HG03558 (cell line): ENCODE data around the gene ZNF592.

Experiments
- ATAC-seq: cut with Tn5 transposase; IDR thresholded peaks from one replicate; pipeline ENCODE4 v1.9.1; 2021; ENCODE audit warnings: moderate number of reproducible peaks; ENCODE audit not compliant: unreplicated experiment; ENCODE audit errors: extremely low read depth

The ZNF592 gene

GRCh38 chr15:84824260-84825007 lies 76.0 kb downstream of the ZNF592 start:
- no peak for ATAC-seq

- ATAC-seq = no peak
Observed at GRCh38 chr15:84826369-84826823, 78.0 kb downstream of the ZNF592 start.

DNA sequence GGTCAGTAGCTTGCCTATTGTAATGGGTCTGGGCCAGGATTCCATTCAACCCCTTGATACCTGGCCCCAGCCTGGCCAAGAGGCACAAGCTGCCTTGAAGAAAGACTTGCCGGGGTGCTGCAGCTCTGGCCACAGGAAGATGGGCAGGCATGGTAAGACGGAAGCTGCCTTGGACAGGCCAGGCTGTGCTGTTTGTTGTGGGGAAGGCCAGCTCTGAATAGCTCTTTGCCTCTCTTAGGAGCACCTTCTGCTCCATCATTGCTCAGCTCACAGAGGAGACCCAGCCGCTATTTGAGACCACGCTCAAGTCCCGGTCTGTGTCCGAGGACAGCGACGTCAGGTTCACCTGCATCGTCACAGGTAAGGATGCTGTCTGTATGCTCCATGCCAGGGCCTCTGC lies 78.9 kb downstream of the ZNF592 start:
- ATAC-seq = no peak

DNA sequence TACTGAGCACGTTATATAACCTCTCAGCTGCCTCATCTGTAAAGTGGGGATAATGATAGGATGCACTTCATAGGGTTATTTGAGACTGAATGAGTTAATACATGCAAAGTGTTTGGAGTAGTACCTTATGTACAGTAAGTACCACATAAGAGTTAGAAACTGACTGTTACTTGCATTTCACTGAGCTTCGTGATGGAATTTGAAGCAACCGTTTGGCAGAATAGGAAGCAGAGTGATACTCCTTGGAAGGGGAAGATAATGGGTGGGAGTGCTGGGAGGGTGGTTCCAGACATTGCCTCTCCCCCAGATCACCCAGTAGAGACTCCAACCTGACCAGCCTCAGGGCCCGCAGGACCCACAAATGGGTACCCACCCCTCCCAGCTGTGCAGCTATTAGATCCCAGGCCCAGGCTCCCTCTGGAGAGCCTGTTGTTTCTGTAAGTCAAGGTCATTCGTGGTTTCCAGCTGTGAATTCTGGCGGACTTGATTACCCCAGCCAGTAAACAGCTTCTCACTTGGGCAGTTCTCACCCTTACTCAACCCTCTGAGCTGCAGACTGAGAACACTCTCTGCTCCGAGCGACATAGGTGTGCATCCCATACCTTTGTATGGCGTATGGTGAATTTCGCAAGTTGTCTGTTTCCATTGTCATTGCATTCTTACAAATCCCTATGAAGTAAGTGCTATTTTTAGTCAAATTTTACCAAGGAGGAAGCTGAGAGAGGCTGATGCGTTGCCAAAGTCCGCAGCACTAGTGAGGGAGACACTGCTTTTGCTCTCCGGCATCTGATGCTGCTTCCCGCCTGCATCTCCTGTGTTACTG lies 79.9 kb downstream of the ZNF592 start:
- no peak for ATAC-seq

DNA sequence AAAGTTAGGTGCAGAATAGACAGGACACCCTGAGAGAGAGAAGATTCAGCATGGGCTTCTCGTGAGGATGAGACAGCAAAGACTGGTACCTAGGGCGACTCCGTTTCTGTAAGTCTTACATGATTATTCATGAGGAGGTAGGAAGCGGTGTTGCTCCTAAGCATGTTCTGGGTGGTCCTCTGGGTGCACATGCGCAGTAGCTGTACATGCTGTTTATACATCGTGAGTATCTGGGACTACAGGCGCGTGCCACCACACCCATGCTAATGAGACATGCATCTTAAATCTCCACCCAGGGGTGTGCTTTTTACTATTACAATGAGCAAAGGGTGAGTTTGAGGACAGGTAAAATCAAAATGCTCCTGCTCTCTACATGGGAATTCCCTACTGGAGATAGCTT lies 81.0 kb downstream of the ZNF592 start:
- no peak for ATAC-seq

DNA sequence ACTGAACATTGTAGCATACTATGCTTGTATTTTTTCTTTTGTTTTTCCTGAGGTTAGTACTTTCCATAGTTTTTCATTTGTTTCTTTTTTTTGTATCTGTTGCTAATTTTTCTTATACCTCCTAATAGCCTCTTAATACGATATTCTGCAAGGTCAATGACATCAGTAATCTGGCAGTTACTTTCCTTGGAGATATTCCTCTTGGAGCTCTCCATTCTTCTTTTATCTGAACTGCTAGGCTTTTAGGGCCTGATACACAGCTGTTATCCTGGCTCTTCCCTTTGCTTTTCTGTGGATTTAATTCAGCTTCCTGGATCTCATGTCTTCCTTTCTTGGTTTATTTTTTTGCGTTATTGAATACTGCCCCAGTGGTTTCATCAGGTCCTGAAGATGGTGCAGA lies 81.6 kb downstream of the ZNF592 start:
- no peak for ATAC-seq

DNA sequence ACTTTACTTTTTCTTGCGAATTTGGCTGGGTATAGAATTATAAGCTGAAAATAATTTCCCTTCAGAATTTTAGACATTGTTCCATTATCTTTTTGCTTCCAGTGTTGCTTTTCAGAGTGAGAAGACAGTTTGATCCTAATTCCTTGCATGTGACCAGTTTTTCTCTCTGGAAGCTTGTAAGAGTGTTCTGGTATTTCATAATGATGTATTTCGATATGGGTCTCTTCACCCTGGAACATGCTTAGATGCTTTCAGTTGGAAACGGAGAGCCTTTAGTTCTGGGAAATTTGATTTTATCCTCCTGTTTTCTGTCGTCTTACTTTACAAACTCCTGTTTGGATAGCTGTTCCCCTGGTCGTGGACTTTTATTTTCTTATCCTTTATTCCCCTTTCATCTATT lies 82.6 kb downstream of the ZNF592 start:
- no peak for ATAC-seq

DNA sequence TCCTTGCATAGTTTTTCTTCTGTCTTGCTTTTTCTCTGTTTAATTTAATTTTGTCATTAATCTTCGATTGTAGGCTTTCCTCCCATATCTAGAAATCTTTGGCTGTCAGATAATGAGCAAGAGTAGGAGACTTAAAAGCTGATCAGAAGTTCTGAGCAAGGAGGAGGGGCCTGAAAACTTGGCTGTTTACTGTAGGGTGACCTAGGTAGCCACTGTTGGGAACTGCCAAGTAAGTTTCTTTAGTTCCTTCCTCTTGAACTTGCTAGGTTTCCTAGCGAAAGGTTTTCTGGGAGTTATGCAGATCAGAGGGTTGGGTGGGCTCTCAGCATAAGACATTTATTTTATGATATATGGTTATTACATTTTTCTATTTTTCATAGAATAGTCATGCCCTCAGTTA lies 83.2 kb downstream of the ZNF592 start:
- ATAC-seq = no peak

DNA sequence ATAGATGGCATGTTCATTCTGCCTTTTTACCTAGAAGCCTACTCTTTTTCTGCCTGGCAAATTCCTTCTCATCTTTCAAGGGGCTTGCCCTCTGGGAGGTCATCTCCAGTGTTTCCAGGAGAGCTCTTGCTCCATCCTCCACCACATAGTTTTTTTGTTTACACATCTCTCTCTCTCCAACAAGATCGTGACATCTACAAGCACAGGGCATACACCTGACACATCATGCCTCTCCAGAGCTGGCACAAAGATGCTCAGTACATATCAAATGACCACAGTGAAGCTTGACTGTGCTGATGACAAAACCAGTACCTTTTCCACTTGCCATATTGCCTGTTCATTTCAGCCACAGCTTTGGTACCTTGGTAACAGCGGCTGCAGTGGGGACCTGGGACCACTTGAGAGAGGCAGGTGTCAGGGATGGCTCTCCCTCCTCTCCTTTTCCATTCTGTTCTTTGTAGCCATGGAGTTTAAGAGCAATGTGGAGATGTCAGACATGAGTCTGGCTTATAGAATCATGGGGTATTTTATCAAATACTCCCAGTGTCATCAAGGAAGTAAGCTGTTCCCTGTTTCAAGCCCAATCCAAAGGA lies 84.2 kb downstream of the ZNF592 start:
- ATAC-seq = no peak

DNA sequence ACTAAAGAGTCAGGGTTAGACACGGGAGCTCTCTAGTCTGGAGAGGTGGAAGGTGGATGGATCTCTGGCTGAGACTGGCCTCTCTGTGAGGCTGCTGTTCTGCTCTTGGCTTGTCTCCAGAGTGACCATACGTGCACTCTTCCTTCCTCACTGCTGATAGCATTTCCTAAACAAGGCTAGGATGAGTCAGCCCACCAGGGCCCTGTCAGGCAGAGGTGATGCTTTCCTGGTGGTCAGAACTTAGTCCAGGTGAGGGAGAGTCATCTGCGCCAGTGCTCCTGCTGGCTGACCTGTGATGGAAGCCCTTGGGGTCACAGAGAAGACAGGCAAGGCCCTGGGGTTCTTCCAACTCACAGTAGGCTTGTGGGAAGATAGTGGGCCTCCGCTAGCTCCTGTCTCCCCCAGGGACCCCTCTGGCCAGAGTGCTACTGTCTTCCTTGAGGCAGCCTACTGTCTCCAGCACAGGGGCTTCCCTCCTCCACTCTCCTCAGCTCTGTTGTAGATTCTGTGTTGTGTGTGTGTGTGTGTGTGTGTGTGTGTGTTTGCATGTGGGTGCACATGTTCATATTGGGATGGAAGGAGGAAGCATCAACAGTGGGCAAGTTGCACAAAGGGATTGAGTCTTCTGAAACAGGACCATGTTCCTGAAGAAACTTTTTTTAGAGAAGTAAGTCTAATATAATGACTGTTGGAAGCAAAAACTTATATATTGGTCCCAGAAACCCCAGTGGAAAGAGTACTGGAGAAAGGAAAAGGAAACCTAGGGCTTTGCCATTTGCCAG lies 85.2 kb downstream of the ZNF592 start:
- no peak for ATAC-seq

DNA sequence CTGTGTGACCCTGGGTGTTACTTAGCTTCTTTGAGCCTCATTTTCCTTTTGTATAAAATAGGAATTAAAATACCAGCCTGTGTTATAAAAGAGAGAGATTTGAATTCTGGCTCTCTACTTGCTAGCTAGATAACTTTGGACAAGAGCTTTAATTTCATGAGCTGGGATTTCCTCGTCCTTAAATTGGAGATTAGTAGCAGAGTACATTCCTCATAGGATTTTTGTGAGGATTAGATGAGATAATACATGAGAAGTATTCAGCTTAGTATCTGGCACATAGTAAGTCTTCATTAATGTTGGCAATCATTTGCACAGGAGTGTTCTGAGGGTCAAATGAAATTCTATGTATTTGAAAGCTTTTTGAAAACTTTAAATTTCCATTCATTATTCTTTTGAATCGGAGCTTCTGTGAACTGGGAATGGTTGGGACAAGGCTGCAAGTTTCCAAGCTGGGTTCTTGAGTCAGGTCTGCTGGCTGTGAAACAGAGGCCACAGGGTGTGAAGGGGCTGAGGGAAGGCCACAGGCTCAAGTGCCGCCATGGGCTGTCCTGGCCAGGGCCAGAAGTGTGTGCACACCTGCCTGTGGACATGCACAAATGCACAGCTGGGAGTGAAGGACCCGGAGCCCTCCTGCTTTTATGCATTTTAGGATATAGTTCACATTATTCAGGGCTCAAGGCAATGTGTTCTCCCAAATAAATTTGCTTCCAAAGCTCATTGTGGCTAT lies 86.0 kb downstream of the ZNF592 start:
- no peak for ATAC-seq

DNA sequence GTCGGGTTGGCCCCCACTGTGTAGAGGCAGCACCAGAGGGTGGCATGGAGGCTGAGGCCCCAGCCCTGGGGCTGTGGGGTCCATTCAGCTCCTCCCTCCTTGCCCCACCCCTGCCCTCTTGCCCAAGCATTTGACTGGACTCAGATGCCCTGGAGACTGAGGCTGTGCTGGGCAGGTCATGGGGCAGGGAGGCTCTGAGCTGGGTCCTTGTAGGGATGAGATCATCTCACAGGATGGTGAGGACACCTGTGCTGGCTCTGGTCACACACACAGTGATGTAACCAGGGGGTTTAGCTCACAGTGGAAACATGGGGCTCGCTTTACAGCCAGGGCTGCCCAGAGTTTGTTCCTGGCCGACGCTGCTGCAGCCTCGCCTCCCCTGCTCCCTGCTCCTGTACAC lies 86.6 kb downstream of the ZNF592 start:
- ATAC-seq = no peak

DNA sequence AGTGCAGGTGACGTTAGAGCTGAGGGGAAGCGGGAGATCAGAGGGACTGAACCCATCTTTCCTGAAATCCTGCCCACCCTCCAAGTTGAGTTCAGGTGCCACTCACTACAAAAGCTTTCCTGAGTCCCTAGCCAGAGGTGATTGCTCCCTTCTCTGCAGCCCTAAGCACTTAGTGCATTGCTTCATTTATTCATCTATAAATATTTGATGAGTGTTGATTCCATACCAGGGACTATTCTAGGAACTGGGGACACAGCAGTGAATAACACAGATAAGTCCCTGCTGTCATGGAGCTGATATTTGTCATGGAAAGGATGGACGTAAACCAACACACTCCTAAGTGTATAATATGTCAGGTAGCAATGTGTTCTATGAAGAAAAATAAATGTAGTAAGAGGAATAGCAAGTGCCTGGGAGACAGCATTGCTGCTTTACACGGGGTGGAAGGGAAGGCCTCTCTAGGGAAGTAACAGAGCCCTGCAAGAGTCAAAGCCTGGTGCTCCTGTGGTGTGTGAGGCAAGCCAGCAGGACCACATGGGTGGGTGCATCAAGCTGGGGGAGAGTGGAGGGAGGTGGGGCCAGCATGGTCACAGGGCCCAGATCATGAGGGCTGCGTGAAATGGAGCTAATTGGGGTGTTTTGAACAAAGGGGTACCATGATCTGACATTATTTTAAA lies 87.4 kb downstream of the ZNF592 start:
- ATAC-seq = no peak

DNA sequence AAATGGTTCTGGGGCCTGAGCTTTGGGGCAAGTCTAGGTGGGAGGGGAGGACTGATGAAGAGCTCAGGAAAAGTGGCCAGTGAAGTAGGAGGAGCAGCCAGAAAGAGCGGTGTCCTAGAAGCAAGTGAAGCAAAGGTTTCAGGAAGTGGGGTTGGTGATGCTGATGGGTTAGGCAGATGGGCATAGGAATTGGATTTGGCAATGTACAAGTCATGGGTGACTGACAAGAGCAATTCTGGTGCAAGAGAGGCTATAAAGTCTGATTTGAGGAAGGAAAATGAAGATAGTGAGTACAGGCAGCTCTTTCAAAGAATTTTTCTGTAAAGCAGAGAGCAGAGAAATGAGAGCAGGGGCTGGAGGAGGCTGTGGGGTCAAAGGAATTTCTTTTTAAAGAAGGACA lies 88.5 kb downstream of the ZNF592 start:
- ATAC-seq = no peak

GRCh38 chr15:84839714-84840113 lies 91.3 kb downstream of the ZNF592 start:
- ATAC-seq = no peak

GRCh38 chr15:84840255-84840654 lies 91.9 kb downstream of the ZNF592 start:
- no peak for ATAC-seq

DNA sequence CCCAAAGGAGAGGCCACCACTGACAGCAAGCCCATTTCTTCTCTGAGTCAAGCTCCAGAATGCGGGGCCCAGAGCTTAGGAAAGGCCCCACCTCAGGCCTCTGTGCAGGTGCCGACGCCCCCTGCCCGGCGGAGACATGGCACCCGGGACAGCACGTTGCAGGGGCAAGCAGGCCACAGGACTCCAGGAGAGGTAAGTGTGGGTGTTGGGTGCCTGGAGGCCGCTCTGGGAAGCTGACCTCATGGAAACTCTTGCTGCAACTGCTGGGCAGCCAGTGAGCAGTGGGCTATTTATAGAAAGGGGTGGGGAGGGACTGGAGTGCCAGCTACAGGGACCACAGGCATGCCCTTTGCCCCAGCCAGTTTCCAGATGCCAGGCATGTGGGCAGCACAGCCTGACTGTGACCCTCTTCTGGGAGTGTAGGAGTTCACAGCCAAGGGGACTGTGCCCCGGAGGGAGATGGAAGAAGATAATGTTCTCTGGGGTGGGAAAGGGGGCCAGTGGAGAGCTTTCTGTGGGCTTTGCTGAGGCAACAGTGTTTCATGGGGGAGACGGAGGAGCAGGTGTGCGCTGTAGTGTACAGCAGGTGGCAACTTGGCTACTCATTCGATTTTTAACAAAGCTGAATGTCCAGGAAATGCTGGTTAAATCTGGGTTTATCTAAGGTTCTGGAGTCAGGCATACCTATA lies 92.5 kb downstream of the ZNF592 start:
- ATAC-seq = no peak

GRCh38 chr15:84842781-84843180 lies 94.4 kb downstream of the ZNF592 start:
- no peak for ATAC-seq

GRCh38 chr15:84844964-84845363 lies 96.6 kb downstream of the ZNF592 start:
- ATAC-seq = no peak
